Amygdala (tissue), 56 donors: ENCODE results near the gene TMPRSS6.

ENCODE experiments used
- DNase-seq, 56 donors: peaks; one replicate each; lab custom pipeline; 2025; lab: John Stamatoyannopoulos, UW

The TMPRSS6 gene

GRCh38 chr22:37119872-37120271 lies 10.4 kb upstream of the TMPRSS6 start:
- DNase-seq: no peak

GRCh38 chr22:37118083-37118482 lies 8.6 kb upstream of the TMPRSS6 start:
- no peak for DNase-seq

GRCh38 chr22:37117092-37117491 lies 7.6 kb upstream of the TMPRSS6 start:
- no peak for DNase-seq

- DNase-seq: no peak
These were observed 5.5 kb upstream of the TMPRSS6 start for GRCh38 chr22:37115032-37115431.

- no peak for DNase-seq
These were observed 4.2 kb upstream of the TMPRSS6 start for GRCh38 chr22:37113757-37114156.

- no peak for DNase-seq
These were observed 2.7 kb upstream of the TMPRSS6 start for GRCh38 chr22:37112084-37112728.

- no peak for DNase-seq
These were observed 1.7 kb upstream of the TMPRSS6 start for GRCh38 chr22:37111156-37111717.

GRCh38 chr22:37107816-37108621 lies 1.5 kb downstream of the TMPRSS6 start:
- DNase-seq: no peak

- DNase-seq: no peak
These were observed 3.5 kb downstream of the TMPRSS6 start for GRCh38 chr22:37105990-37106389.

- DNase-seq: no peak
These were observed 4.4 kb downstream of the TMPRSS6 start for GRCh38 chr22:37105154-37105553.

GRCh38 chr22:37103656-37104452 lies 5.7 kb downstream of the TMPRSS6 start:
- DNase-seq: no peak

- DNase-seq: no peak
These were observed 6.4 kb downstream of the TMPRSS6 start for GRCh38 chr22:37103151-37103550.

- DNase-seq: no peak
These were observed 8.0 kb downstream of the TMPRSS6 start for GRCh38 chr22:37101311-37102066.

GRCh38 chr22:37100589-37101127 lies 8.9 kb downstream of the TMPRSS6 start:
- no peak for DNase-seq

- DNase-seq: no peak
These were observed 10.4 kb downstream of the TMPRSS6 start for GRCh38 chr22:37098976-37099591.

GRCh38 chr22:37097346-37097745 lies 12.2 kb downstream of the TMPRSS6 start:
- no peak for DNase-seq

- no peak for DNase-seq
These were observed 14.4 kb downstream of the TMPRSS6 start for GRCh38 chr22:37095113-37095512.

- no peak for DNase-seq
These were observed 15.3 kb downstream of the TMPRSS6 start for GRCh38 chr22:37094239-37094638.

- no peak for DNase-seq
These were observed 16.5 kb downstream of the TMPRSS6 start for GRCh38 chr22:37092997-37093396.

GRCh38 chr22:37091994-37092393 lies 17.5 kb downstream of the TMPRSS6 start:
- DNase-seq: no peak
